Neuronal stem cell (in vitro differentiated cells): ENCODE results near the gene DDAH1.

Source experiments
- DNase-seq: peaks from one replicate; pipeline ENCODE4 v3.0.0-alpha.2; 2013; ENCODE audit warnings: low spot score
- H2AFZ ChIP-seq: one replicate; pipeline ENCODE4 v1.6.1; 2013; ENCODE audit warnings: mild to moderate bottlenecking, low read length, inconsistent platforms
- H2AK5ac ChIP-seq: 2 replicates; pipeline ENCODE4 v1.6.1; 2013; ENCODE audit warnings: low read depth, mild to moderate bottlenecking, inconsistent platforms, low read length, moderate library complexity, mixed read lengths
- H2BK120ac ChIP-seq: 2 replicates; pipeline ENCODE4 v1.6.1; 2013; ENCODE audit warnings: low read depth, mild to moderate bottlenecking, inconsistent platforms, low read length, moderate library complexity, mixed read lengths
- H2BK12ac ChIP-seq: one replicate; pipeline ENCODE4 v1.6.1; 2013; ENCODE audit warnings: low read length, inconsistent platforms
- H2BK15ac ChIP-seq: 2 replicates; pipeline ENCODE4 v1.6.1; 2013; ENCODE audit warnings: mild to moderate bottlenecking, low read length, inconsistent platforms, mixed read lengths
- H2BK5ac ChIP-seq: one replicate; pipeline ENCODE4 v1.6.1; 2013; ENCODE audit warnings: inconsistent platforms, mild to moderate bottlenecking, low read length, moderate library complexity
- H3K14ac ChIP-seq: one replicate; pipeline ENCODE4 v1.6.1; 2013; ENCODE audit warnings: low read length, inconsistent platforms
- H3K18ac ChIP-seq: 2 replicates; pipeline ENCODE4 v1.6.1; 2013; ENCODE audit warnings: low read length, inconsistent platforms
- H3K23ac ChIP-seq: 2 replicates; pipeline ENCODE4 v1.6.1; 2013; ENCODE audit warnings: low read depth, mild to moderate bottlenecking, mixed read lengths, low read length, inconsistent platforms; ENCODE audit not compliant: poor library complexity
- H3K27ac ChIP-seq: replicated peaks from 3 replicates; pipeline ENCODE4 v1.5.1; 2013; ENCODE audit warnings: low read length, inconsistent platforms
- H3K27me3 ChIP-seq, 3 experiments: 2 replicates each; pipeline ENCODE4 v1.6.1; 2013; ENCODE audit warnings: low read length in 3 of 3, mild to moderate bottlenecking in 2 of 3, inconsistent platforms in 1 of 3, low read depth in 1 of 3, mixed read lengths in 1 of 3, moderate library complexity in 1 of 3; ENCODE audit not compliant: control insufficient read depth in 3 of 3, insufficient read depth in 3 of 3
- H3K36me3 ChIP-seq, 2 donors: replicated peaks in 1 of 2; 2 replicates each; pipeline ENCODE4 v1.6.1; 2013; ENCODE audit warnings: low read length in 2 of 2; ENCODE audit not compliant: control insufficient read depth in 2 of 2, insufficient read depth in 2 of 2
- H3K4ac ChIP-seq: 2 replicates; pipeline ENCODE4 v1.6.1; 2013; ENCODE audit warnings: inconsistent platforms, mild to moderate bottlenecking, low read length, moderate library complexity
- H3K4me1 ChIP-seq, 2 donors: 1 replicate in 1 of 2; 2 replicates in 1 of 2; pipeline ENCODE4 v1.6.1; 2013; ENCODE audit warnings: low read length in 2 of 2, low read depth in 1 of 2; ENCODE audit not compliant: control insufficient read depth in 2 of 2, insufficient read depth in 1 of 2
- H3K4me2 ChIP-seq: one replicate; pipeline ENCODE4 v1.6.1; 2013; ENCODE audit warnings: mild to moderate bottlenecking, low read length, inconsistent platforms; ENCODE audit not compliant: insufficient read depth, poor library complexity, severe bottlenecking
- H3K4me3 ChIP-seq, 2 donors: 2 replicates each; pipeline ENCODE4 v1.5.1; 2013; ENCODE audit warnings: low read length in 2 of 2, mild to moderate bottlenecking in 2 of 2, inconsistent platforms in 1 of 2, moderate library complexity in 1 of 2
- H3K79me1 ChIP-seq: one replicate; pipeline ENCODE4 v1.6.1; 2013; ENCODE audit warnings: low read depth, mild to moderate bottlenecking, inconsistent platforms, low read length, moderate library complexity
- H3K9ac ChIP-seq: one replicate; pipeline ENCODE4 v1.6.1; 2013; ENCODE audit warnings: mild to moderate bottlenecking, low read depth, low read length, inconsistent platforms; ENCODE audit not compliant: poor library complexity
- H3K9me3 ChIP-seq, 2 donors: replicated peaks in 1 of 2; 2 replicates each; pipeline versions ENCODE3 to v1.6.1; 2013; ENCODE audit warnings: low read length in 2 of 2, mild to moderate bottlenecking in 2 of 2, inconsistent platforms in 1 of 2, low read depth in 1 of 2, mixed read lengths in 1 of 2, moderate library complexity in 1 of 2; ENCODE audit not compliant: control insufficient read depth in 2 of 2, insufficient read depth in 1 of 2
- H4K8ac ChIP-seq: one replicate; pipeline ENCODE4 v1.6.1; 2013; ENCODE audit warnings: low read depth, mild to moderate bottlenecking, inconsistent platforms, low read length, moderate library complexity
- H4K91ac ChIP-seq: one replicate; pipeline ENCODE4 v1.6.1; 2013; ENCODE audit warnings: low read length, low read depth, mild to moderate bottlenecking, inconsistent platforms; ENCODE audit not compliant: poor library complexity
- WGBS, 2 donors: extraction: QIAGEN DNeasy Blood & Tissue Kit; methylation state at CpG; one replicate each; pipeline ENCODE4 v1.1.7; 2013; ENCODE audit warnings: missing lambda C conversion rate in 2 of 2, mixed read lengths in 1 of 2; ENCODE audit not compliant: insufficient read length in 2 of 2, insufficient replicate concordance in 1 of 2; ENCODE audit errors: extremely low coverage in 2 of 2; 5-methylcytosine and 5-hydroxymethylcytosine counted together

Gene DDAH1

GRCh38 chr1:85363092-85363491 lies 101.9 kb downstream of the DDAH1 start:
- Histone ChIP-seq H3K4me2 (no peak overlapping the region), H3K4me1 (no peaks in the 10 kb centered on the region), H3K14ac (no peak overlapping the region), H3K79me1 (no peaks in the 10 kb centered on the region), H2AFZ (no peak overlapping the region), H2BK15ac (no peak overlapping the region), H3K18ac (no peak overlapping the region), H2BK5ac (no peak overlapping the region), H2AK5ac (no peak overlapping the region), H4K8ac (no peak overlapping the region), H3K27me3 (no peaks in the 10 kb centered on the region), H3K4me3 (no peak overlapping the region), H3K4ac (no peak overlapping the region), H2BK12ac (no peak overlapping the region), H3K23ac (no peak overlapping the region), H3K9me3 (peaks cover 0 to 3% of the 10 kb centered on the region in 2 donors), H3K9ac (no peak overlapping the region), H3K27ac (no peak overlapping the region), H2BK120ac (no peak overlapping the region), H3K36me3 (no peaks in the 10 kb centered on the region), H4K91ac (no peak overlapping the region)
- DNase-seq = no peak
- no CpG with 5 or more reads among the region's 1 CpG for WGBS, 2 donors

GRCh38 chr1:85361606-85362296 lies 103.2 kb downstream of the DDAH1 start:
- Histone ChIP-seq H3K14ac (no peak overlapping the region), H2BK12ac (no peak overlapping the region), H3K18ac (no peak overlapping the region), H4K8ac (no peak overlapping the region), H2AFZ (no peak overlapping the region), H3K4me2 (no peak overlapping the region), H3K79me1 (no peaks in the 10 kb centered on the region), H3K27ac (no peak overlapping the region), H2BK5ac (no peak overlapping the region), H3K4me1 (peaks cover 0 to 5% of the 10 kb centered on the region in 2 donors), H3K27me3 (no peaks in the 10 kb centered on the region), H4K91ac (no peak overlapping the region), H2AK5ac (no peak overlapping the region), H2BK15ac (no peak overlapping the region), H3K4ac (no peak overlapping the region), H3K9me3 (no peaks in the 10 kb centered on the region), H2BK120ac (no peak overlapping the region), H3K9ac (no peak overlapping the region), H3K36me3 (no peaks in the 10 kb centered on the region), H3K4me3 (no peak overlapping the region), H3K23ac (no peak overlapping the region)
- no peak for DNase-seq

GRCh38 chr1:85360730-85361493 lies 104.0 kb downstream of the DDAH1 start:
- no peak overlapping the region for H3K27ac ChIP-seq
- WGBS, 2 donors = no CpG with 5 or more reads among the region's 3 CpGs
- no peaks in the 10 kb centered on the region for H3K9me3 ChIP-seq
- H3K4me2 ChIP-seq = no peak overlapping the region
- H3K14ac ChIP-seq = no peak overlapping the region
- H3K23ac ChIP-seq = no peak overlapping the region
- H2AFZ ChIP-seq = no peak overlapping the region
- no peak overlapping the region for H2BK15ac ChIP-seq
- no peaks in the 10 kb centered on the region for H3K27me3 ChIP-seq
- H3K79me1 ChIP-seq = no peaks in the 10 kb centered on the region
- no peak overlapping the region for H2BK12ac ChIP-seq
- no peak overlapping the region for H2BK5ac ChIP-seq
- H2AK5ac ChIP-seq = no peak overlapping the region
- H3K9ac ChIP-seq = no peak overlapping the region
- H4K8ac ChIP-seq = no peak overlapping the region
- H3K18ac ChIP-seq = no peak overlapping the region
- DNase-seq = no peak
- H2BK120ac ChIP-seq = no peak overlapping the region
- no peak overlapping the region for H3K4me3 ChIP-seq
- H3K4ac ChIP-seq = no peak overlapping the region
- H3K36me3 ChIP-seq = no peaks in the 10 kb centered on the region
- H4K91ac ChIP-seq = no peak overlapping the region
- peaks cover 0 to 11% of the 10 kb centered on the region in 2 donors for H3K4me1 ChIP-seq

GRCh38 chr1:85359874-85360721 lies 104.9 kb downstream of the DDAH1 start:
- no peak overlapping the region for H3K18ac ChIP-seq
- H2AFZ ChIP-seq = no peak overlapping the region
- no peak overlapping the region for H3K9ac ChIP-seq
- H4K91ac ChIP-seq = no peak overlapping the region
- WGBS, 2 donors = no CpG with 5 or more reads among the region's 1 CpG
- H3K4ac ChIP-seq = no peak overlapping the region
- no peak overlapping the region for H3K14ac ChIP-seq
- no peak overlapping the region for H3K4me3 ChIP-seq
- H3K23ac ChIP-seq = no peak overlapping the region
- H3K4me2 ChIP-seq = no peak overlapping the region
- H2BK5ac ChIP-seq = no peak overlapping the region
- no peak overlapping the region for H3K27ac ChIP-seq
- no peaks in the 10 kb centered on the region for H3K27me3 ChIP-seq
- H2AK5ac ChIP-seq = no peak overlapping the region
- no peak overlapping the region for H2BK15ac ChIP-seq
- no peaks in the 10 kb centered on the region for H3K36me3 ChIP-seq
- H3K4me1 ChIP-seq = peaks cover 0 to 19% of the 10 kb centered on the region in 2 donors
- no peak overlapping the region for H2BK120ac ChIP-seq
- H4K8ac ChIP-seq = no peak overlapping the region
- no peak overlapping the region for H2BK12ac ChIP-seq
- no peak for DNase-seq
- H3K9me3 ChIP-seq = no peaks in the 10 kb centered on the region
- H3K79me1 ChIP-seq = no peaks in the 10 kb centered on the region
